ENCODE results near the gene ASH1L.
"Not testable (repeated sequence)": the region's sequence is repeated elsewhere in the genome, so short reads cannot be mapped to it uniquely, and the experiment has no call there.

The ASH1L gene

GRCh38 chr1:155301342-155301841 lies 261.2 kb downstream of the ASH1L start, which contains the start of gene PKLR:
PKLR (minus strand) TSS chr1:155301438; CDS start chr1:155301395, 43 bp downstream.
- DNase-seq: no peak

GRCh38 chr1:155300553-155301329 lies 261.9 kb downstream of the ASH1L start:
- no peak for DNase-seq

GRCh38 chr1:155300024-155300423 lies 262.6 kb downstream of the ASH1L start:
- DNase-seq: no peak

DNA sequence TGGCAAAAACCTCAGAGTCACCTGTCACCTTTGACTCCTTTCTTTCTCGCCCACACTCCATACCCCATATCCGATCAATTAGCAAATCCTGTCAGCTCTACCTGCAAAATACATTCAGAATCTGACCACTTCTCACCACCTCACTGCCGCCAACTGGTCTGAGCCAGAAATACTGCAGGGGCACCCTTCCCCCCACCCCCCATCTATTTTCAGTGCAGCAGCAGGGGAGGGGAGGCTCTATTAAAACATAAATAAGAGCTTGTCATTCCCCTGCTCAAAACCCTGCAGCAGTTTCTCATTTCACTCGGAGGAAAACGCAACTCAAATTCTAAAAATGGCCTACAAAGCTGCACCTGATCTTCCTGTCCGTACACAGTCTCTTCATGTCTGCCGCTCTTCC lies 265.2 kb downstream of the ASH1L start:
- DNase-seq: no peak

GRCh38 chr1:155296661-155297060 lies 265.9 kb downstream of the ASH1L start:
- no peak for DNase-seq

DNA sequence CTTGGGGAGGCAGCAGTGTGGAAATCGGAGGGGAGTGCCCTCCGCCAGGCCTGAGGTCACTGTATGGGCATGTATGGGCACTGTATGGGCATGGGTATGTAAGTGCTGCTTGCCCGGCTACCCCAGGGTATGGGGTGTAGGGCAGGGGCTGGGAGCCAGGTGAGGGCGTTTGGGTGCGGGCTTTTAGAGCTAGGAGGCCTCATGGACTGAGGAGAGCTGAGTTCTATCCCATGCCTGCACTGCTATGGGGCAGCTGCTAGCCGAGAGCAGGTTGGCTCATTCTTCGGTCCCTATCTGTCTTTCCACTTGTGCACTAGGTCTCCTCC lies 266.7 kb downstream of the ASH1L start:
- DNase-seq: no peak

DNA sequence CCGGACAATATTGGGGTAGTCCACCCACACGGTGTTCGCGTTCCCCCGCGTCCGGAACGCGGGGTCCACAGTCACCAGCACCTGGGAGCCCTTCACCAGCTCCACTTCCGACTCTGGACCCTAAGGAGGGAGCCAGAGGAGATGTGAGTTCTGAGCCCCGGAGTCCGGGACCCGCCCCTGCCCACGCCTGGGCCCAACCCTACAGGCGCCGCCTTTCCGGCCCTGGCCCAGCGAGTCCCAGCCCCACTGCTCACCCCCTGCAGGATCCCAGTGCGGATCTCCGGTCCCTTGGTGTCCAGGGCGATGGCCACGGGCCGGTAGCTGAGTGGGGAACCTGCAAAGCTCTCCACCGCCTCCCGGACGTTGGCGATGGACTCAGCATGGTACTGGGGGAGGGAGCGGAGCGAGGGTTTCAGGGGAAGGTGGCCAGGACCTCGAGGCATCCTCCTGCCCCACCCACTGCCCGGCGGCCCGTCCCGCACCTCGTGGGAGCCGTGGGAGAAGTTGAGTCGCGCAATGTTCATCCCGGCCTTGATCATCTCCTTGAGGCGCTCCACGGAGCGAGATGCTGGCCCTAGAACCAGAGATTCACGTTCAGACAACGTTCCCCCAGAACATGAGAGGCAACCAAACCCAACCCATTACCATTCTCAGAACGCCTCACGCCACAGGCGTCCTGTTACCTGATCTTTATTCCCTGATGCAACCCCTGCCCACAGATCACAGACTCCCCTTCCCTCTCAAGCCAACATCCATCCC lies 267.2 kb downstream of the ASH1L start:
- DNase-seq: no peak

GRCh38 chr1:155294520-155295182 lies 268.0 kb downstream of the ASH1L start:
- no peak for DNase-seq

DNA sequence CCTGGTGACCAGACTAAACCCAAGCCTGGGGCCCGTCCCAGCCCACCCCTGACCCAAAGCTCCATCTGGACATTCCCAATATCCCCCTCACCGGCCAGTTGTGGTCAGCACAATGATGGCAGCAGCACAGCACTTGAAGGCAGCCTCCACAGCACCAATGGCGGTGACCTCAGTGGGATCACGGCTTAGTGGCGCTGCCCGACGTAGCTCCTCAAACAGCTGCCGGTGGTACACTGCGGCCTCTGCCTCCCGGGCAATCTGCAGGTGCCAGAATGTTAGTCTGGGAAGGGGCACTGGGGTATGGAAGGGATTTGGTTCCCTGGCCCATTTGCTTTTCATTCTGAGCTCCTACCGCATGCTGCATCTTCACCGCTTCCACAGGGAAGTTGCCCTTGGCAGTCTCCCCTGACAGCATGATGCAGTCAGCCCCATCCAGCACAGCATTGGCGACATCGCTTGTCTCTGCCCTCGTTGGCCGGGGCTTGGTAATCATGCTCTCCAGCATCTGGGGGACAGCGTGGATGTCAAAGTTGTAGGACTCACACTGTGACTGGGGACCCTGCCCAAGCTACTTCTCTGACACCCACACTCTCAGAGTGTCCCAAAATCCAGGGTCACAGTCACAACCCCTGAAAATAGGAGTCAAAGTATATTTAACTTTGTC lies 269.4 kb downstream of the ASH1L start:
- no peak for DNase-seq

DNA sequence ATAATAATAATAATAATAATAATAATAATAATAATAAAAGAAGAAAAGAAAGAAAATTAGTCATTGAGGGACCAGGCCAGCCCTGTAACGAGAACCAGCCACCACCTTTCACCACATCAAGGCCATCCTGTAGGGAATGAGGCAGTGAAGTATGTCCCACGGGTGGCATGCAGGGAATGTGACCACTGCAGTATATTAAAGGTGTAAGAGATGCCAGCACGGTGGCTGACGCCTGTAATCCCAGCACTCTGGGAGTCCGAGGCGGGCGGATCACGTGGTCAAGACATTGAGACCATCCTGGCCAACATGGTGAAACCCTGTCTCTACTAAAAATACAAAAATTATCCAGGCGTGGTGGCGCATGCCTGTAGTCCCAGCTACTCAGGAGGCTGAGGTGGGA lies 271.6 kb downstream of the ASH1L start:
- not testable (repeated sequence) for DNase-seq

DNA sequence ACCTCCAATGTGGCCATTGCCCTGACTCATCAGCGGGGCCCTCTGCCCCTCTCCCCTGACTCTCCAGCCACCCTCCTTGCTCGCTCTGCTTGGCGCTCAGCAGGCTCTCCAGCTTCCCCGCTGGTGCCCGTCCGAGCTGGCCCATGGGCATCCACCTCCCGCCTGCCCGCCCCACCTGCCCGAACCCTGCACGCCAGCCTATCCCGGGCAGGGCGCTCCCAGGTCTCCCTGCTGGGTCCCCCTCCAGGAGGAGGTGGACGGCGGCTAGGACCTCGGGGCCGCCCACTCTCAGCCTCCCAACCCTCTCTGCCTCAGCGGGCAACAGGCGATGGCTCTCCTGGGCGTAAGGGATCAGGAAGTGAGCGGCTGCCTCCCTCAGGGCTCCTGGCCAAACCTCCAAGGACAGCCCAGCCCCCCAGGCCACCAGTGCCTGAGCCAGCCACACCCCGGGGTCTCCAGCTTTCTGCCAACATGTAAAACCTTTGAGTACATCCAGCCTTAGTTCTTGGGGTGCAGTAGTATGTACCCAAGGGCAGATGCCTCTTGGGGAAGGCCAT lies 274.5 kb downstream of the ASH1L start:
- no peak for DNase-seq

DNA sequence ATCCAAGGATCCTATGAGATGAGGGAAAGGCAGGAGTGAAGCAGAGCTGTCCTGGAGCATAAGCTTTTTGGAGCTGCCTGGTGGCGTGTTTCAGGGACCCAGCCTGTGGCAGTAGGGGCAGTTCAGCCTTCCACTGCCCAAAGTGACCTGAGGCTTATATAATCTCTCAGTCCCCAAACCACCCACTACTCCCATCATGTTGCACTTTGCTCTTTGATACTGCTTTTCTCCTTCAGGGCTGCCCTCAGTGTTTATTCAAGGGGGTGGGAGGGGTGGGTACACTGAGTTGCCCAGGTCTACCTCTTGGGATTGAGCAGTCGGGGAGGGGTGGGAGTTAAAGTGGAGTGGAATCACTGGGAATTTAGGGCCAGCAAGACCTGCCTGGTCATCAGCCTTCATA lies 276.1 kb downstream of the ASH1L start:
- no peak for DNase-seq

- no peak for DNase-seq
These were observed 277.0 kb downstream of the ASH1L start for GRCh38 chr1:155285631-155286044.

Data from activated T-cell treated with anti-CD3 and anti-CD28 coated beads for 4 hours (primary cell).